ENCODE measurements around the gene PCGF2.
"Not testable (repeated sequence)": the region's sequence is repeated elsewhere in the genome, so short reads cannot be mapped to it uniquely, and the experiment has no call there.

PCGF2 gene

GRCh38 chr17:38727736-38728135 is 20.4 kb downstream of the PCGF2 start:
- peaks cover 13% of the 10 kb centered on the region for H3K27me3 ChIP-seq (ENCODE audit: control insufficient read depth, insufficient read depth, low read length)
- H3K27ac ChIP-seq (ENCODE audit: low read depth, low read length): no peak overlapping the region
- no peak overlapping the region for H3K9ac ChIP-seq (ENCODE audit: low read depth, low read length)
- H3K36me3 ChIP-seq (ENCODE audit: control insufficient read depth, insufficient read depth, low read length): no peaks in the 10 kb centered on the region; the same call in 1 of the 2 replicates
- H3K9me3 ChIP-seq (ENCODE audit: control insufficient read depth, insufficient read depth, low read length): no peaks in the 10 kb centered on the region
- H3K4me3 ChIP-seq (ENCODE audit: low read depth, low read length): no peak overlapping the region
- peaks cover 3% of the 10 kb centered on the region; the same call in 1 of the 2 replicates for H3K4me1 ChIP-seq (ENCODE audit: control insufficient read depth, insufficient read depth, low read length)

GRCh38 chr17:38726145-38726544 is 22.0 kb downstream of the PCGF2 start:
- H3K36me3 ChIP-seq (ENCODE audit: control insufficient read depth, insufficient read depth, low read length): not testable (repeated sequence)

GRCh38 chr17:38725066-38725465 is 23.1 kb downstream of the PCGF2 start:
- H3K9me3 ChIP-seq (ENCODE audit: control insufficient read depth, insufficient read depth, low read length): no peaks in the 10 kb centered on the region
- H3K27ac ChIP-seq (ENCODE audit: low read depth, low read length): no peak overlapping the region
- H3K36me3 ChIP-seq (ENCODE audit: control insufficient read depth, insufficient read depth, low read length): no peaks in the 10 kb centered on the region
- no peak overlapping the region for H3K9ac ChIP-seq (ENCODE audit: low read depth, low read length)
- no peak overlapping the region for H3K4me3 ChIP-seq (ENCODE audit: low read depth, low read length)
- peaks cover 26% of the 10 kb centered on the region for H3K27me3 ChIP-seq (ENCODE audit: control insufficient read depth, insufficient read depth, low read length)
- H3K4me1 ChIP-seq (ENCODE audit: control insufficient read depth, insufficient read depth, low read length): no peaks in the 10 kb centered on the region; the same call in 1 of the 2 replicates

More at GRCh38 chr17:38726145-38726544, 22.0 kb downstream of the PCGF2 start:
- not testable (repeated sequence) for H3K27ac ChIP-seq (ENCODE audit: low read depth, low read length); H3K9me3 ChIP-seq (ENCODE audit: control insufficient read depth, insufficient read depth, low read length); H3K4me1 ChIP-seq (ENCODE audit: control insufficient read depth, insufficient read depth, low read length); H3K4me3 ChIP-seq (ENCODE audit: low read depth, low read length); H3K9ac ChIP-seq (ENCODE audit: low read depth, low read length)
- peaks cover 18% of the 10 kb centered on the region for H3K27me3 ChIP-seq (ENCODE audit: control insufficient read depth, insufficient read depth, low read length)

GRCh38 chr17:38724337-38724988 is 23.7 kb downstream of the PCGF2 start:
- H3K4me1 ChIP-seq (ENCODE audit: control insufficient read depth, insufficient read depth, low read length): no peaks in the 10 kb centered on the region; the same call in 1 of the 2 replicates
- no peaks in the 10 kb centered on the region for H3K36me3 ChIP-seq (ENCODE audit: control insufficient read depth, insufficient read depth, low read length)
- no peak overlapping the region for H3K4me3 ChIP-seq (ENCODE audit: low read depth, low read length)
- no peak overlapping the region for H3K9ac ChIP-seq (ENCODE audit: low read depth, low read length)
- no peak overlapping the region for H3K27ac ChIP-seq (ENCODE audit: low read depth, low read length)
- H3K27me3 ChIP-seq (ENCODE audit: control insufficient read depth, insufficient read depth, low read length): peaks cover 23% of the 10 kb centered on the region
- no peaks in the 10 kb centered on the region for H3K9me3 ChIP-seq (ENCODE audit: control insufficient read depth, insufficient read depth, low read length)

GRCh38 chr17:38721802-38722201 is 26.3 kb downstream of the PCGF2 start:
- H3K4me1 ChIP-seq (ENCODE audit: control insufficient read depth, insufficient read depth, low read length): peaks cover 8% of the 10 kb centered on the region
- H3K27ac ChIP-seq (ENCODE audit: low read depth, low read length): no peak overlapping the region
- peaks cover 13% of the 10 kb centered on the region for H3K27me3 ChIP-seq (ENCODE audit: control insufficient read depth, insufficient read depth, low read length)
- H3K4me3 ChIP-seq (ENCODE audit: low read depth, low read length): no peak overlapping the region
- no peaks in the 10 kb centered on the region for H3K9me3 ChIP-seq (ENCODE audit: control insufficient read depth, insufficient read depth, low read length)
- H3K36me3 ChIP-seq (ENCODE audit: control insufficient read depth, insufficient read depth, low read length): no peaks in the 10 kb centered on the region
- no peak overlapping the region for H3K9ac ChIP-seq (ENCODE audit: low read depth, low read length)

GRCh38 chr17:38720941-38721340 is 27.2 kb downstream of the PCGF2 start:
- no peaks in the 10 kb centered on the region for H3K36me3 ChIP-seq (ENCODE audit: control insufficient read depth, insufficient read depth, low read length)
- H3K27me3 ChIP-seq (ENCODE audit: control insufficient read depth, insufficient read depth, low read length): peaks cover 13% of the 10 kb centered on the region
- H3K9ac ChIP-seq (ENCODE audit: low read depth, low read length): no peak overlapping the region

GRCh38 chr17:38719943-38720641 is 28.0 kb downstream of the PCGF2 start:
- Histone ChIP-seq H3K9me3 (ENCODE audit: control insufficient read depth, insufficient read depth, low read length) (no peaks in the 10 kb centered on the region), H3K4me1 (ENCODE audit: control insufficient read depth, insufficient read depth, low read length) (peaks cover 17% of the 10 kb centered on the region), H3K36me3 (ENCODE audit: control insufficient read depth, insufficient read depth, low read length) (no peaks in the 10 kb centered on the region), H3K9ac (ENCODE audit: low read depth, low read length) (no peak overlapping the region), H3K27ac (ENCODE audit: low read depth, low read length) (no peak overlapping the region), H3K27me3 (ENCODE audit: control insufficient read depth, insufficient read depth, low read length) (peaks cover 13% of the 10 kb centered on the region), H3K4me3 (ENCODE audit: low read depth, low read length) (peak overlapping the region; percentile 47; the same call in 1 of the 2 replicates)

More at GRCh38 chr17:38720941-38721340, 27.2 kb downstream of the PCGF2 start:
- peaks cover 10% of the 10 kb centered on the region for H3K4me1 ChIP-seq (ENCODE audit: control insufficient read depth, insufficient read depth, low read length)
- H3K4me3 ChIP-seq (ENCODE audit: low read depth, low read length): no peak overlapping the region
- H3K9me3 ChIP-seq (ENCODE audit: control insufficient read depth, insufficient read depth, low read length): no peaks in the 10 kb centered on the region
- H3K27ac ChIP-seq (ENCODE audit: low read depth, low read length): no peak overlapping the region

GRCh38 chr17:38719289-38719942 is 28.7 kb downstream of the PCGF2 start:
- no peak overlapping the region for H3K9ac ChIP-seq (ENCODE audit: low read depth, low read length)
- peaks cover 13% of the 10 kb centered on the region for H3K27me3 ChIP-seq (ENCODE audit: control insufficient read depth, insufficient read depth, low read length)
- no peaks in the 10 kb centered on the region for H3K36me3 ChIP-seq (ENCODE audit: control insufficient read depth, insufficient read depth, low read length)
- H3K4me1 ChIP-seq (ENCODE audit: control insufficient read depth, insufficient read depth, low read length): peaks cover 17% of the 10 kb centered on the region
- no peaks in the 10 kb centered on the region for H3K9me3 ChIP-seq (ENCODE audit: control insufficient read depth, insufficient read depth, low read length)
- no peak overlapping the region for H3K27ac ChIP-seq (ENCODE audit: low read depth, low read length)
- H3K4me3 ChIP-seq (ENCODE audit: low read depth, low read length): peak overlapping the region; percentile 47; the same call in 1 of the 2 replicates

- Histone ChIP-seq H3K36me3 (ENCODE audit: control insufficient read depth, insufficient read depth, low read length) (no peaks in the 10 kb centered on the region), H3K4me3 (ENCODE audit: low read depth, low read length) (no peak overlapping the region), H3K9me3 (ENCODE audit: control insufficient read depth, insufficient read depth, low read length) (no peaks in the 10 kb centered on the region), H3K27ac (ENCODE audit: low read depth, low read length) (no peak overlapping the region), H3K9ac (ENCODE audit: low read depth, low read length) (no peak overlapping the region), H3K4me1 (ENCODE audit: control insufficient read depth, insufficient read depth, low read length) (peaks cover 23% of the 10 kb centered on the region), H3K27me3 (ENCODE audit: control insufficient read depth, insufficient read depth, low read length) (peaks cover 13% of the 10 kb centered on the region)
Observed at GRCh38 chr17:38717139-38717745, 30.9 kb downstream of the PCGF2 start.

GRCh38 chr17:38716368-38717005 is 31.6 kb downstream of the PCGF2 start:
- no peaks in the 10 kb centered on the region for H3K9me3 ChIP-seq (ENCODE audit: control insufficient read depth, insufficient read depth, low read length)
- no peak overlapping the region for H3K27ac ChIP-seq (ENCODE audit: low read depth, low read length)
- 0 out of 2 replicates have a peak, but pooled peaks cover 5% of the 10 kb centered on the region for H3K36me3 ChIP-seq (ENCODE audit: control insufficient read depth, insufficient read depth, low read length)
- peaks cover 12% of the 10 kb centered on the region for H3K27me3 ChIP-seq (ENCODE audit: control insufficient read depth, insufficient read depth, low read length)
- no peak overlapping the region for H3K4me3 ChIP-seq (ENCODE audit: low read depth, low read length)
- no peak overlapping the region for H3K9ac ChIP-seq (ENCODE audit: low read depth, low read length)
- H3K4me1 ChIP-seq (ENCODE audit: control insufficient read depth, insufficient read depth, low read length): peaks cover 23% of the 10 kb centered on the region

Data from HUES48 (cell line).